Nephron progenitor cell (in vitro differentiated cells): ENCODE data around the gene MPP7.

ENCODE experiments used
- DNase-seq: peaks from one replicate; pipeline ENCODE4 v3.0.0; 2021
- H3K27ac Mint-ChIP-seq: 2 replicates; pipeline ENCODE4 v1.8.0; 2021; ENCODE audit warnings: mild to moderate bottlenecking, moderate library complexity, mixed read lengths
- H3K27me3 Mint-ChIP-seq: 2 replicates; pipeline ENCODE4 v1.8.0; 2021; ENCODE audit warnings: mild to moderate bottlenecking, low read depth, mixed read lengths; ENCODE audit not compliant: poor library complexity
- H3K36me3 Mint-ChIP-seq: 2 replicates; pipeline ENCODE4 v1.8.0; 2021; ENCODE audit warnings: low read depth, mixed read lengths
- H3K4me1 Mint-ChIP-seq: 2 replicates; pipeline ENCODE4 v1.8.0; 2021; ENCODE audit warnings: mixed read lengths
- H3K4me3 Mint-ChIP-seq: 2 replicates; pipeline ENCODE4 v1.8.0; 2021; ENCODE audit warnings: mild to moderate bottlenecking, moderate library complexity, mixed read lengths
- H3K9me3 Mint-ChIP-seq: 2 replicates; pipeline ENCODE4 v1.8.0; 2021; ENCODE audit warnings: mild to moderate bottlenecking, moderate library complexity, mixed read lengths
- TF ChIP-seq, protein P1 (sequence below): fragments of 200-600 bp; sonication (generic); IDR thresholded peaks from 2 replicates; pipeline ENCODE4 v1.5.0; 2021; ENCODE audit warnings: antibody characterized with exemption

Gene MPP7

DNA sequence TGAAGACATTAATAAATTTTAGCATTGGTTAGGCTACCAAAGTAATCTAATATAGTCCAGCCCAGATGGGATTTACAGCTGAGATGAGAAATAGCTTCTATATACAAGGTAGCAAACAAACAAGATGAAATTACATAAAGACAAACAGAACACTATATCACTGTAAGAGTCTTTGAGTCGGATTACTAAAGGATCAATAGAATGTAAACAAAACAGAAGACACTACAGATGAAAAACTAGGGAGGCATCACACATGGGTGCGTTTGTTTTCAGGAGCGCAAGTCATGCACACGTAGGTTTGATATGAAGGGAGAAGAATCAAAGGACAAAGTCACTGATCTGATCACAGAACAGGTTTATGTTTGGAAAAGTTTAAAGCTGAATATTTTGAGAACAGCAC lies 26.5 kb downstream of the MPP7 start:
- Mint-ChIP-seq H3K4me3 (no peak overlapping the region), H3K36me3 (no peaks in the 10 kb centered on the region), H3K27ac (no peak overlapping the region), H3K4me1 (peaks cover 3% of the 10 kb centered on the region), H3K9me3 (no peaks in the 10 kb centered on the region), H3K27me3 (peaks cover 3% of the 10 kb centered on the region)
- TF ChIP-seq, protein P1, sequence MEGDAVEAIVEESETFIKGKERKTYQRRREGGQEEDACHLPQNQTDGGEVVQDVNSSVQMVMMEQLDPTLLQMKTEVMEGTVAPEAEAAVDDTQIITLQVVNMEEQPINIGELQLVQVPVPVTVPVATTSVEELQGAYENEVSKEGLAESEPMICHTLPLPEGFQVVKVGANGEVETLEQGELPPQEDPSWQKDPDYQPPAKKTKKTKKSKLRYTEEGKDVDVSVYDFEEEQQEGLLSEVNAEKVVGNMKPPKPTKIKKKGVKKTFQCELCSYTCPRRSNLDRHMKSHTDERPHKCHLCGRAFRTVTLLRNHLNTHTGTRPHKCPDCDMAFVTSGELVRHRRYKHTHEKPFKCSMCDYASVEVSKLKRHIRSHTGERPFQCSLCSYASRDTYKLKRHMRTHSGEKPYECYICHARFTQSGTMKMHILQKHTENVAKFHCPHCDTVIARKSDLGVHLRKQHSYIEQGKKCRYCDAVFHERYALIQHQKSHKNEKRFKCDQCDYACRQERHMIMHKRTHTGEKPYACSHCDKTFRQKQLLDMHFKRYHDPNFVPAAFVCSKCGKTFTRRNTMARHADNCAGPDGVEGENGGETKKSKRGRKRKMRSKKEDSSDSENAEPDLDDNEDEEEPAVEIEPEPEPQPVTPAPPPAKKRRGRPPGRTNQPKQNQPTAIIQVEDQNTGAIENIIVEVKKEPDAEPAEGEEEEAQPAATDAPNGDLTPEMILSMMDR: no peak
- no peak for DNase-seq

DNA sequence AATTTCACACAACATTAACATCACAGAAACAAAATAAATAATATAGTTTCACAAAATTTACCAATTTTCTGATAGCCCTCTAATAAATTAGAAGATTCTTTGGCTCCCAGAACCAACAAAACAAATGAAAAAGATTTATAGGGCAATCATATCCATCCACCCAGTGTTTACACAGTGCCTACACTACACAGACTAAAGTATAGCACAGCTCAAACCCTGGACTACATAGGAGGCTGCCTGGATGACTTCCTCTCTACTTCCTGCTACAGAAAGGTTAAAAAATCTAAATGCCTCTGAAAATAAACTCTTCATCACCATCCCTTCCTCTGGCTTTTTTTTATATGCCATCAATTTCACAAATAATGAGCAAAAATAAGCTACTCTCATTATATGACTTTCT lies 28.4 kb downstream of the MPP7 start:
- H3K27ac Mint-ChIP-seq: no peak overlapping the region
- TF ChIP-seq, protein P1: no peak
- H3K9me3 Mint-ChIP-seq: no peaks in the 10 kb centered on the region
- no peak overlapping the region for H3K4me3 Mint-ChIP-seq
- H3K27me3 Mint-ChIP-seq: no peaks in the 10 kb centered on the region
- DNase-seq: no peak
- no peaks in the 10 kb centered on the region for H3K36me3 Mint-ChIP-seq
- peaks cover 9% of the 10 kb centered on the region for H3K4me1 Mint-ChIP-seq

DNA sequence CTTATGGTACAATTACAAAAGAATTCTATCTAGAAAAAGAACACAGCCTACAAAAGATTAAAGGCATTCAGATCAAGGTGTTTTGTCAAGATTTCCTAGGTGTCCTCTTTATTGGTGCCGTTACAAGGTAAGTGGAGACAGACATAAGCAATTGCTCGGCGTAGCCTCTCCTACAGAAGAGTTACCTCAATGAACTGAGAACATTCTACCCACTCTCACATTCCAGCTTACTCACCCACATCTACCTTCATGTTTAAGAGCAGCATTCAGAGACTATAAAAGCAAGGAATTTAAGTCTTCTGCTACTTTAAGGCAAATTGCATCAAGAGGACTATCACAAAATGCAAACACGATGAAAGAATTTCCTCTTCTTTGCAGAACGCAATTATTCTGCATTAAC lies 29.5 kb downstream of the MPP7 start:
- Mint-ChIP-seq H3K4me3 (no peak overlapping the region), H3K27ac (no peak overlapping the region), H3K27me3 (peaks cover 2% of the 10 kb centered on the region), H3K36me3 (no peaks in the 10 kb centered on the region), H3K9me3 (no peaks in the 10 kb centered on the region), H3K4me1 (peaks cover 9% of the 10 kb centered on the region)
- no peak for DNase-seq
- TF ChIP-seq, protein P1: no peak

DNA sequence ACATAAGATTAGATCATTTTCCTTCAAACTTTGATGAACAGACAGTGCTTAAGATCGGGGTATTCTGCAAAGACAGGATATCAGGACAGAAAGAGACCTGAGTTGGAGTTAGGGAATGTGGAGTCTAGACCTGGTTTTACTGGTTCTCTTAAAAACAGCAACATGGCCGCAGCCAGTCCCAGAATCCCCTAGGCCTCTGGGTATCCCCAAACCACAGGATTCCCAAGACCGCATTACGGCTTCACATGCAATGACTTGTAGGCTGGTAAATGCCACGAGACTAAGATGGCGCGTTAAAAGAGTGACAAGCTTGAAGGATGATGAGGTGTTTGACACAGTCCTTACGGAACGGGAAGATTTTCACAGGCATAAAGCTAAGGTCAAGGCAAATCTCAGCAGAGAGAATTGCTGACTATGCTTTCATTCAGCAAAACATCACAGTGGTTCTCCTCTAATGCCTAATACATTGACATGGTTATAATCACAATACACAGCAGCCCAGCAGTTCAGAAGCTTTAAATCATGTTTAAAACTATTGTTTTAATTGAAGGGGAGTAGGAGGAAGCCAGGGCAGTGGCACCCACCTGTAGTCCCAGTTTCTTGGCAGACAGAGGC lies 32.9 kb downstream of the MPP7 start:
- peaks cover 4% of the 10 kb centered on the region for H3K27me3 Mint-ChIP-seq
- no peak overlapping the region for H3K4me3 Mint-ChIP-seq

DNA sequence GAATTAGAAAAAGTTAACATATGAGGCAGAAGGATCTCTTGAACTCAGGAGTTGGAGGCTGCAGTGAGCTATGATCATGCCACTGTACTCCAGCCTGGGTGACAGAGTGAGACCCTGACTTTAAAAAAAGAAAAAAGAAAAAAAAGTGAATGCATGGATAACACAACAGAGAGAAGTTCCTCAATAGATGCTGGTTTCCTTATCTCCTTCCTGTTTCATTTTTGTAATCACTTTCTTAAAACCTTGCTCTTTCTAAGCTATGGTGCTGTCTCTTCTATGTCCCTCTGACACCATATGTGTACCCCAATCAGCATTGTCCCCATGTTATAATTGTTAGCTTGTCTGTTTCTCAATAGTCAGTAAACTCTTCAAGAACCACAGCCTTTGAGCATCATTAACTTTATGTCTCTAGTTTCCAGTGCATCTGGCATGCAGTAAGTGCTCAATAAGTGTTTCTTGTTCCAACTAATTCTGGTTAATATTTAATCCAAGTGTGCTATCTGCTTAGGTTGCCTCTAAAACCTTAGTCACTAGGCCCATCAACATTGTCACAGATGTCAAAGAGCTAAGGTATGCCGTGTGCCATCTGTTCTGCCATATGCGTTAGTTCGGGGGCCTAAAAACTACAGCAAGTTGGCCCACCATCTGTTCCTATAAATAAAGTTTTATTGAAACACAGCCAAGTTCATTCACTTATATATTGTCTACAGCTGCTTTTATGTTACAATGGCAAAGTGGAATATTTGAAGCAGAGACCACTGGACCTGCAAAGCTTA lies 36.2 kb downstream of the MPP7 start:
- peaks cover 4% of the 10 kb centered on the region for H3K27me3 Mint-ChIP-seq
- H3K4me3 Mint-ChIP-seq: no peak overlapping the region
- H3K36me3 Mint-ChIP-seq: no peaks in the 10 kb centered on the region
- no peaks in the 10 kb centered on the region for H3K9me3 Mint-ChIP-seq
- no peak for DNase-seq
- peaks cover 17% of the 10 kb centered on the region for H3K4me1 Mint-ChIP-seq
- no peak overlapping the region for H3K27ac Mint-ChIP-seq
- TF ChIP-seq, protein P1: no peak

More for the DNA sequence above, 32.9 kb downstream of the MPP7 start:
- Mint-ChIP-seq H3K36me3 (no peaks in the 10 kb centered on the region), H3K4me1 (peaks cover 9% of the 10 kb centered on the region), H3K27ac (no peak overlapping the region), H3K9me3 (no peaks in the 10 kb centered on the region)
- DNase-seq: no peak
- TF ChIP-seq, protein P1: no peak
